Stimulated activated CD4-positive, alpha-beta T cell treated with anti-CD3 and anti-CD28 coated beads, Interleukin-2, amount 100 ng/mL, for 24 hours (primary cell): ENCODE data around the gene FNDC11.
"Not testable (repeated sequence)": the region's sequence is repeated elsewhere in the genome, so short reads cannot be mapped to it uniquely, and the experiment has no call there.

Experiments
- DNase-seq, 2 donors: peaks; one replicate each; pipeline ENCODE4 v3.0.0-alpha.2; 2020

FNDC11 gene

DNA sequence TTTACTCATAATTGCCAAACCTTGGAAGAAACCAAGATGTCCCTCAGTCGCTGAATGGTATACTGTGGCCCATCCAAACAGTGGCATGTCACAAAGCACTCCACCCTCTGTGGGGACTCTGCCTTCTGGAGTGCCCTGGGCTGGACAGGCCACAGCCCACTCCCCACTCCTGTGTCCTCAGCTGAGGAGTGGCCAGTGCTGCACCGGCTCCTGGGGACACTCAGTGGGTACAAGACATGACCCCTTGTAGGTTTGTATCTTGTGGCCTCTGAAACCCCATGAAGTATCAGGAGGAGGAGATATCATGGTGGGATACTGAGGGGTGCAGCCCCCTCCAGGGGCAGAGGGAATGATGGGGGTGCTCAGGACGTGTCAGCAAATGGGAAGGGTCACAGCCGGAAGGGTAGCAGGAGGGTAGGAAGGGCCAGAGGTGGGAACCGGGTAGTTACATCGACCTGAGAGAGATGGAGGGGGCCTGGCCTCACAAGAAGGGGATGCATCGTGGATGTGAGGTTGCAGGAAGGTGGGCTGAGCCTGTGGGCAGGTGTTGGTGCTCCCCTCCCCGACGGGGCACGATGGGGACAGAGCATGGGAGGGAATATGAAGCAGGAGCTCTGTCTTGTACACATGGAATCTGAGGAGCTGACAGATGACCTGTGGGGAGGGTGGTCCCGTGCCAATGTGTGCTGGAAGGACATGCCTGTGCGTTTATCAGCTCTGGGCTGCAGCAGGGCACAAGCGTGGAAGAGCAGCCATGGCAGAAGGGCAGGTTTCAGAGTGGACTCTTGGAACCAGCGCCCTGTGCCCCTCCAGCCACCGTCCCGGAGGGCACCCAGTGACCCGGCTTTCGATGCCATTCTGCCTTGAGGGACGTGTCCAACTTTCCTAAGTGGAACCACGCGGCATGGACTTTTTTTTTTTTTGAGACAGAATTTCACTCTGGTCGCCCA, 31.9 kb downstream of the FNDC11 start:
- DNase-seq: no peak

GRCh38 chr20:63586797-63587196, 32.8 kb downstream of the FNDC11 start:
- DNase-seq: no peak

GRCh38 chr20:63587256-63587655, 33.3 kb downstream of the FNDC11 start:
- DNase-seq: no peak

GRCh38 chr20:63587776-63588591, 34.0 kb downstream of the FNDC11 start:
- DNase-seq: no peak

- no peak for DNase-seq
Observed at GRCh38 chr20:63588641-63589041, 34.7 kb downstream of the FNDC11 start.

GRCh38 chr20:63589261-63590217, 35.6 kb downstream of the FNDC11 start:
- DNase-seq: no peak

- DNase-seq: no peak
Observed at GRCh38 chr20:63590218-63591146, 36.5 kb downstream of the FNDC11 start.

- no peak for DNase-seq
Observed at GRCh38 chr20:63591147-63591533, 37.2 kb downstream of the FNDC11 start.

- no peak for DNase-seq
Observed at GRCh38 chr20:63591786-63592355, 37.9 kb downstream of the FNDC11 start.

- DNase-seq: no peak
Observed at GRCh38 chr20:63592661-63593060, 38.7 kb downstream of the FNDC11 start.

GRCh38 chr20:63594043-63594561, 40.1 kb downstream of the FNDC11 start:
- no peak for DNase-seq

GRCh38 chr20:63595416-63596127, 41.6 kb downstream of the FNDC11 start:
- DNase-seq: no peak

DNA sequence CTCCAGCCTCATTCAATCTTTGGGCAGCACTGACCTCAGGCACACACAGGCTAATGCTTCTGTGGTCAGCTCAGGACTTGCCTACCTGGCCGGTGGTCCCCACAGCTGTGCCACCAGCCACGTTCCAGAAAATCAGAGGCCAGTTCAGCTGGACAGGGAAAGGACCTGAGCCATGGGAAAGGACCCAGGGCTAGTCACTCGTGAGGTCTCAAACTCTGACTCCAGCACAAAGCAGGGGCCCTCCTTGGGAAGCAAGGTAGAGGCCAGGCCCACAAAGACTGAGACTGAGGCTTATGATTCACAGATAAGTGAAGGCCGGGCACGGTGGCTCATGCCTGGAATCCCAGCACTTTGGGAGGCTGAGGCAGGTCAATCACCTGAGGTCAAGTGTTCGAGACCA, 42.5 kb downstream of the FNDC11 start:
- no peak for DNase-seq

DNA sequence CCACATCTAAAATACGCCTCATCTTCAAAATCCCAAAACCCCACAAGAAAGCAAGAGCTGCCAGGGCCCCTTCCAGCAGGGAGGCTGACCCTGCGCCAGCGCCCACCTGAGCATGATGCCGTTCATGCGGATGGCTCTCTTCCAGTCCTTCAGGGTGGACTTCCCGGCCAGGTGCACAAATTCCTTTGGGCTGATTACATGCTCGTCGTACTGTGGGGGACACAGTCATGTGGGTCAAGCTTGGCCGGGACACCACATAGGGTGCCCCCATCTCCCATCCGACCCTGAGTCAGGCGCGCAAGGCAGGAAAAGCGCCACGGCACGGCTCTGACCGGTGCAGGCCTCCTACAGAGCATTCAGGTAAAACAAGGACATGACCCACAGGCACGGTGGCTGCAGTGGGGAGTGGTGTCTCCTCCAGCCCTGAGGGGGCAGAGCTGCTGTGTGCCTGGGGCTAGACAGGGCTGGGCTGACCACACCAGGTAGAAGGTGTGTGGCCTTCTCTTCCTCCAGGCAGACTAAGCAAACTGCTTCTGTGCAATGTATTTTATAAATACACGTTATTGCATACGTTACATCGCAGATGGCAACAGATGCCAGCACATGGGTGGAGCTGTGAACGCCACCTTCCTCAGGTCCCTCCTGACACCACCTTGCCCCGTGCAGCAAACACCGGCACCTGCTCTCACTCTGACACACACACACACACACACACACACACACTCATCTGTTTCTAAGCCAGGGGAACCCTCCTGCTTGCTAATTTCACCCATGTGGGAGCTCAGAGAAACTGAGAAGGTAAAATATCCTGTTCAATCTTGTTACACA, 43.9 kb downstream of the FNDC11 start:
- DNase-seq: no peak

DNA sequence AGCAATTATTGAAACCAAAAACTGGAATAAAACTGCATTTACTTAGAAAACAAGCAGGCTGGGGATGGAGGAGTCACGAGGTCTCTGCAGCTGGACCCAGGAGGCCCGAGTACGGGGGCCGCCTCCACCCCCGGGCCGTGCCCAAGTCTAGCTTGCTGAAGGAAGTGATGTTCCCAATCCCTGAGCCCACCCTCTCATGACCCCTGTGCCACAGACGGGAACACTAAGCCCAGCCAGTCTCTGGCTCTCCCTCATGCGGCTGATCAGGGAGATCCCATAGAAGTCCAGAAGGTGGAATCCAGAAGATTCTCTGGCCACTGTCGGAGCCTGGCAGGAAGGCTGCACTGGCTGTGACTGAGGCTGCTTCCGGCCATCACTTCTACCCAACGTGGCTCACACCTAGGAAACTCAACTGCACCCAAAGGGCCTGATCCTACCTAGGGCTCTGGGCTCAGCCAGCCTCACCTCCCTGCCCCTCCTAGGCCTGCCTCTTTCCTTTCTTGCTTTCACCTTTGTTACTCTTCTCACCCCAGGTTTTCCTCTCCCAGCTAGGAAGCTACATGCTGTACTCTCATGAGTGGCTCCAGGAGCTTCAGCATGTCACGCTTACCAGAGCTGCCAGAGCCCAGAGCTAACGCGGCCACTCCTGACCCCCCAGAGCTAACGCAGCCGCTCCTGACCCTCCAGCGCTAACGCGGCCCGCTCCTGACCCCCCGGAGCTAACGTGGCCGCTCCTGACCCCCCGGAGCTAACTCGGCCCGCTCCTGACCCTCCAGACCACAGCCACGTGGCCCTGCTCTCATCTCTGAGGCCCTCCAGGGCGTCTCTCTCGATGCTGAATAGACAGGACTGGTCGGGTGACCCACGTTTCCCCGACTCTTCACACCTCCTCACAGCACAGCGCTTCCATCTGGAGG, 44.8 kb downstream of the FNDC11 start:
- no peak for DNase-seq

GRCh38 chr20:63599396-63600050, 45.6 kb downstream of the FNDC11 start:
- no peak for DNase-seq

DNA sequence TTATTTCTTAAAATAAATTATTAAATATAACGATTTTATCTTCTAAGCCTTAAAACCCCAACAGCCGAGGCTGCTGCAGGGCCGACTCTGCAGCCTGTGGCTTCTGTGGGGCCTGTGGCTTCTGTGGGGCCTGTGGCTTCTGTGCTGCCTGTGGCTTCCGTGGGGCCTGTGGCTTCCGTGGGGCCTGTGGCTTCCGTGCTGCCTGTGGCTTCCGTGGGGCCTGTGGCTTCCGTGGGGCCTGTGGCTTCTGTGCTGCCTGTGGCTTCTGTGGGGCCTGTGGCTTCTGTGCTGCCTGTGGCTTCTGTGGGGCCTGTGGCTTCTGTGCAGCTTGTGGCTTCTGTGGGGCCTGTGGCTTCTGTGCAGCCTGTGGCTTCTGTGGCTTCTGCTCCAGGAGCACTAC, 47.7 kb downstream of the FNDC11 start:
- not testable (repeated sequence) for DNase-seq

DNA sequence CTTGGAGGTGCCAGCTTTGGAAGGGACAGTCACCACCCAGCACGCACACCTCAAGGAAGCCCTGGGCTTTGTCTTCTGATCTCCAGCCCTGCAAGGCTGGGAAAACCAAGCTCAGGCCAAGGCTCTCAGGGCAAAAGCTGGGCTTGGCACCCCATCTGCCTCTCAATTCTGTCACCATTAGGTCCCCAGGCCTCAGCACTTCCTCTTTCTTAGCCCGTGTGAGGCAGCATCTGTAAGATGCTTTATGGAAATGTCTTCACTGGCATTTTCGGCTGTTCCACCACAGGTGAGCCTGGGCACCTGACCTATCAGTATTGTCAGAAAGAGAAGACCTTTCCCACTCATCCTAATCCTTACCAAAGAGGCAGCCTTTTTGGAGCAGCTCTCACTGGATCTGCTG, 48.4 kb downstream of the FNDC11 start:
- no peak for DNase-seq
